GM12891 (cell line): ENCODE data around the gene SKI.

Experiments used
- DNase-seq: peaks from one replicate; pipeline ENCODE4 v3.0.0; 2011; ENCODE audit warnings: low spot score; ENCODE audit not compliant: insufficient read length
- FAIRE-seq: peaks from 2 replicates; lab custom pipeline; 2011; peaks lifted over from hg19 to GRCh38; lab: Jason Lieb, UNC
- PAX5 ChIP-seq: IDR thresholded peaks from 2 replicates; pipeline ENCODE4 v1.6.1; 2011; ENCODE audit warnings: low read length, moderate library complexity, mild to moderate bottlenecking; ENCODE audit not compliant: insufficient read depth, severe bottlenecking
- POLR2A ChIP-seq: IDR thresholded peaks from 2 replicates; pipeline ENCODE4 v1.6.1; 2011; ENCODE audit warnings: low read depth, low read length, control low read depth
- POLR2AphosphoS5 ChIP-seq: IDR thresholded peaks from 2 replicates; pipeline ENCODE4 v1.6.1; 2011; ENCODE audit warnings: low read depth, low read length, control low read depth
- POU2F2 ChIP-seq: IDR thresholded peaks from 2 replicates; pipeline ENCODE4 v1.6.1; 2011; ENCODE audit warnings: low read depth, mild to moderate bottlenecking, control low read depth, low read length, moderate library complexity
- SPI1 ChIP-seq: IDR thresholded peaks from 2 replicates; pipeline ENCODE4 v1.6.1; 2011; ENCODE audit warnings: low read depth, low read length, control low read depth
- TAF1 ChIP-seq: IDR thresholded peaks from 2 replicates; pipeline ENCODE4 v1.6.1; 2011; ENCODE audit warnings: low read depth, low read length, control low read depth

Gene SKI

GRCh38 chr1:2341706-2342383 is 113.7 kb downstream of the SKI start:
- DNase-seq (no peak), FAIRE-seq (no peak)
- no peak for TF ChIP-seq TAF1
- TF ChIP-seq POLR2A = no peak
- no peak for TF ChIP-seq PAX5
- TF ChIP-seq POU2F2 = no peak
- TF ChIP-seq POLR2AphosphoS5 = no peak
- TF ChIP-seq SPI1 = no peak

GRCh38 chr1:2342384-2343022 is 114.4 kb downstream of the SKI start:
- TF ChIP-seq POU2F2 (no peak), PAX5 (no peak), TAF1 (no peak), SPI1 (no peak), POLR2A (no peak), POLR2AphosphoS5 (no peak)
- no peak for FAIRE-seq
- DNase-seq = no peak

GRCh38 chr1:2343023-2343935 is 115.2 kb downstream of the SKI start:
- TF ChIP-seq PAX5 = no peak
- no peak for TF ChIP-seq POLR2A
- no peak for TF ChIP-seq POU2F2
- no peak for TF ChIP-seq TAF1
- no peak for TF ChIP-seq POLR2AphosphoS5
- TF ChIP-seq SPI1 = no peak
- DNase-seq (no peak), FAIRE-seq (no peak)

GRCh38 chr1:2344121-2344681 is 116.1 kb downstream of the SKI start:
- FAIRE-seq (no peak), DNase-seq (no peak)
- no peak for TF ChIP-seq POLR2AphosphoS5
- no peak for TF ChIP-seq POU2F2
- TF ChIP-seq PAX5 = no peak
- TF ChIP-seq POLR2A = no peak
- no peak for TF ChIP-seq SPI1
- TF ChIP-seq TAF1 = no peak

GRCh38 chr1:2344744-2345296 is 116.7 kb downstream of the SKI start:
- DNase-seq (no peak), FAIRE-seq (no peak)

GRCh38 chr1:2345297-2346075 is 117.4 kb downstream of the SKI start:
- TF ChIP-seq POLR2A (no peak), POLR2AphosphoS5 (no peak), POU2F2 (no peak), TAF1 (no peak), PAX5 (no peak), SPI1 (no peak)
- DNase-seq (no peak), FAIRE-seq (no peak)

More at GRCh38 chr1:2344744-2345296, 116.7 kb downstream of the SKI start:
- TF ChIP-seq POLR2AphosphoS5 = no peak
- TF ChIP-seq POLR2A = no peak
- TF ChIP-seq TAF1 = no peak
- TF ChIP-seq PAX5 = no peak
- TF ChIP-seq POU2F2 = no peak
- no peak for TF ChIP-seq SPI1

- FAIRE-seq = no peak
- no peak for TF ChIP-seq POLR2A
- TF ChIP-seq POLR2AphosphoS5 = no peak
- TF ChIP-seq SPI1 = no peak
- TF ChIP-seq PAX5 = no peak
- no peak for TF ChIP-seq POU2F2
- no peak for TF ChIP-seq TAF1
- DNase-seq = no peak
Observed at GRCh38 chr1:2346691-2347408, 118.7 kb downstream of the SKI start.

GRCh38 chr1:2347409-2347785 is 119.3 kb downstream of the SKI start:
- DNase-seq (no peak), FAIRE-seq (no peak)
- TF ChIP-seq SPI1 = no peak
- TF ChIP-seq POLR2AphosphoS5 = no peak
- TF ChIP-seq PAX5 = no peak
- no peak for TF ChIP-seq POU2F2
- no peak for TF ChIP-seq POLR2A
- no peak for TF ChIP-seq TAF1
